Suprapubic skin (tissue), 3 donors: ENCODE measurements around the gene TMEM130.

Source experiments
- EP300 ChIP-seq: sonication (generic); formaldehyde crosslinking; IDR thresholded peaks from one replicate; pipeline ENCODE4 v1.6.1; 2017; ENCODE audit warnings: antibody characterized with exemption
- POLR2A ChIP-seq, 2 donors: fragments of 450-650 bp; IDR thresholded peaks; one replicate each; pipeline ENCODE4 v1.6.1; 2017; ENCODE audit warnings: antibody characterized with exemption in 2 of 2, mild to moderate bottlenecking in 2 of 2, moderate library complexity in 2 of 2
- TF ChIP-seq, protein P1 (sequence below), 2 donors: fragments of 200-600 bp in 1 of 2; fragments of 450-650 bp in 1 of 2; sonication (generic) in 1 of 2; IDR thresholded peaks; one replicate each; pipeline ENCODE4 v1.5.1; 2016 to 2019; ENCODE audit warnings: antibody characterized with exemption in 2 of 2, mild to moderate bottlenecking in 1 of 2, moderate library complexity in 1 of 2

DNA sequence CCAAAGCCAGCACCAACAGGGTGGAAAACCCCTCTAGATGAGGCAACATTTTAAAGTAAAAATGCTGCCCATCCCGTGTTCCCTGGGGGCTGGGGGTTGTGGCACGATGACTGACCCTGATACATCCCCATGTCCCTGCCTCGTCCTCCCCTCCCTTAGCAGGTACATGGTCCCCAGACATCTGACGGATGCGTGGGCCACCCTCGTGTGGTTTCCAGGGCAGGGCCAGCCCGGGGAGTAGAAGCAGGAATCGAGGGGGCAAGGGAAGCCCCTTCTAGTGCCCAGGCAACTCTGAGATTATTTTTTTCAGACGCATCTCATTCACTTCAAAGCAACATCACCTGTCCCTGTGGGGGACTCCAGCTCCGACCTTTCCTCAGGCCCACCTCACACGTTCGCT, 3.5 kb downstream of the TMEM130 start:
- TF ChIP-seq EP300 (no peak), POLR2A (IDR thresholded peaks at IDR 0.05) (no peak)
- TF ChIP-seq, protein P1, sequence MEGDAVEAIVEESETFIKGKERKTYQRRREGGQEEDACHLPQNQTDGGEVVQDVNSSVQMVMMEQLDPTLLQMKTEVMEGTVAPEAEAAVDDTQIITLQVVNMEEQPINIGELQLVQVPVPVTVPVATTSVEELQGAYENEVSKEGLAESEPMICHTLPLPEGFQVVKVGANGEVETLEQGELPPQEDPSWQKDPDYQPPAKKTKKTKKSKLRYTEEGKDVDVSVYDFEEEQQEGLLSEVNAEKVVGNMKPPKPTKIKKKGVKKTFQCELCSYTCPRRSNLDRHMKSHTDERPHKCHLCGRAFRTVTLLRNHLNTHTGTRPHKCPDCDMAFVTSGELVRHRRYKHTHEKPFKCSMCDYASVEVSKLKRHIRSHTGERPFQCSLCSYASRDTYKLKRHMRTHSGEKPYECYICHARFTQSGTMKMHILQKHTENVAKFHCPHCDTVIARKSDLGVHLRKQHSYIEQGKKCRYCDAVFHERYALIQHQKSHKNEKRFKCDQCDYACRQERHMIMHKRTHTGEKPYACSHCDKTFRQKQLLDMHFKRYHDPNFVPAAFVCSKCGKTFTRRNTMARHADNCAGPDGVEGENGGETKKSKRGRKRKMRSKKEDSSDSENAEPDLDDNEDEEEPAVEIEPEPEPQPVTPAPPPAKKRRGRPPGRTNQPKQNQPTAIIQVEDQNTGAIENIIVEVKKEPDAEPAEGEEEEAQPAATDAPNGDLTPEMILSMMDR (IDR thresholded peaks at IDR 0.05), result no peak
